Tibial nerve (tissue), 4 donors: ENCODE results near the gene PRUNE2. TPM values are rescaled to one million over a fixed set of nuclear protein-coding genes. Genes with fewer than 3 reads are reported as not detected.

Experiments
- DNase-seq, 2 donors: peaks; one replicate each; pipeline ENCODE4 v3.0.0-alpha.2; 2019; ENCODE audit warnings: low spot score in 2 of 2
- H3K27ac ChIP-seq, 4 donors: fragments of 200-600 bp; sonication (generic) in 3 of 4; one replicate each; pipeline ENCODE4 v1.5.1; 2017 to 2019; ENCODE audit warnings: mild to moderate bottlenecking in 1 of 4
- H3K27me3 ChIP-seq, 2 donors: fragments of 200-600 bp; sonication (generic) in 1 of 2; one replicate each; pipeline versions ENCODE4 v1.5.1 to v1.6.0; 2017 to 2019
- H3K36me3 ChIP-seq, 3 donors: fragments of 200-600 bp; sonication (generic); one replicate each; pipeline ENCODE4 v1.5.1; 2018 to 2019
- H3K4me1 ChIP-seq, 4 donors: fragments of 200-600 bp; sonication (generic) in 3 of 4; one replicate each; pipeline ENCODE4 v1.5.1; 2017 to 2019
- H3K4me3 ChIP-seq, 4 donors: fragments of 200-600 bp; sonication (generic) in 3 of 4; one replicate each; pipeline ENCODE4 v1.5.1; 2017 to 2019; ENCODE audit warnings: mild to moderate bottlenecking in 1 of 4, moderate library complexity in 1 of 4
- H3K9me3 ChIP-seq, 4 donors: fragments of 200-600 bp; sonication (generic) in 3 of 4; one replicate each; pipeline ENCODE4 v1.5.1; 2017 to 2019
- EP300 ChIP-seq, 2 donors: sonication (generic); formaldehyde crosslinking; IDR thresholded peaks; one replicate each; pipeline ENCODE4 v1.6.1; 2017; ENCODE audit warnings: antibody characterized with exemption in 2 of 2, mild to moderate bottlenecking in 1 of 2
- POLR2A ChIP-seq, 2 donors: fragments of 450-650 bp; IDR thresholded peaks; one replicate each; pipeline ENCODE4 v1.6.1; 2017; ENCODE audit warnings: antibody characterized with exemption in 2 of 2, mild to moderate bottlenecking in 2 of 2, moderate library complexity in 2 of 2
- WGBS, 2 donors: methylation state at CpG; one replicate each; pipeline ENCODE4 v1.1.5; 2018; 5-methylcytosine and 5-hydroxymethylcytosine counted together
- total RNA-seq, 4 donors: library from RNA; depleted of rRNA; stranded (reverse); fragments of >200 nt; gene quantifications; one replicate each; pipeline ENCODE4 v1.1.0, GENCODE V29; 2016
- TF ChIP-seq, protein P1 (sequence below), 5 experiments: fragments of 200-600 bp in 3 of 5; fragments of 450-650 bp in 2 of 5; sonication (generic) in 3 of 5; IDR thresholded peaks; one replicate each; pipeline ENCODE4 v1.5.1; 2016 to 2019; ENCODE audit warnings: antibody characterized with exemption in 5 of 5, mild to moderate bottlenecking in 3 of 5, moderate library complexity in 2 of 5

PRUNE2 gene
- total RNA-seq, 4 donors from 2014 or later: 23.2 to 50.4 (median 24.2) TPM

DNA sequence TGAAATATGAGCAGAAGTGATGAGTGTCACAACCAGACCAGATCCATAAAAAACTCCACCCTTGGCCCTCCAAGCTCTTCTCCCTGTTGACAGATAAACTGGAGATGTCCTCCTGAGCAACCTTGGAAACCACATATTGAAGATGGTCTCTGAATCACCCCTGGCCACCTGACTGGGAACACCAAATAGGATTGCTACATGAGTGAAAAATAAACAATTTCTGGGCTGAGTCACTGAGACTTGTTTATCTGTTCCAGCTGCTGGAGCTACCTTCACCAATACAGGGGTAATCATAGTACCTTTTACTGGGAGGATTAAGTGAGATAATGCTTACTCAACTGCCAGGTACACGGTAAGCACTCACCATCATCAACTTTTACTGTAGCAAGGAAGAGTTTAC lies 88.4 kb downstream of the PRUNE2 start:
- Histone ChIP-seq H3K27ac (peak overlapping the region in 2 of 4 donors; percentile 32 to 40), H3K4me3 (no peak overlapping the region), H3K36me3 (no peaks in the 10 kb centered on the region), H3K27me3 (no peaks in the 10 kb centered on the region), H3K4me1 (peaks cover 0 to 5% (median 2%) of the 10 kb centered on the region in 4 donors), H3K9me3 (no peaks in the 10 kb centered on the region)
- TF ChIP-seq POLR2A (IDR thresholded peaks at IDR 0.05) (no peak), EP300 (IDR thresholded peaks at IDR 0.05) (no peak)
- TF ChIP-seq, protein P1, sequence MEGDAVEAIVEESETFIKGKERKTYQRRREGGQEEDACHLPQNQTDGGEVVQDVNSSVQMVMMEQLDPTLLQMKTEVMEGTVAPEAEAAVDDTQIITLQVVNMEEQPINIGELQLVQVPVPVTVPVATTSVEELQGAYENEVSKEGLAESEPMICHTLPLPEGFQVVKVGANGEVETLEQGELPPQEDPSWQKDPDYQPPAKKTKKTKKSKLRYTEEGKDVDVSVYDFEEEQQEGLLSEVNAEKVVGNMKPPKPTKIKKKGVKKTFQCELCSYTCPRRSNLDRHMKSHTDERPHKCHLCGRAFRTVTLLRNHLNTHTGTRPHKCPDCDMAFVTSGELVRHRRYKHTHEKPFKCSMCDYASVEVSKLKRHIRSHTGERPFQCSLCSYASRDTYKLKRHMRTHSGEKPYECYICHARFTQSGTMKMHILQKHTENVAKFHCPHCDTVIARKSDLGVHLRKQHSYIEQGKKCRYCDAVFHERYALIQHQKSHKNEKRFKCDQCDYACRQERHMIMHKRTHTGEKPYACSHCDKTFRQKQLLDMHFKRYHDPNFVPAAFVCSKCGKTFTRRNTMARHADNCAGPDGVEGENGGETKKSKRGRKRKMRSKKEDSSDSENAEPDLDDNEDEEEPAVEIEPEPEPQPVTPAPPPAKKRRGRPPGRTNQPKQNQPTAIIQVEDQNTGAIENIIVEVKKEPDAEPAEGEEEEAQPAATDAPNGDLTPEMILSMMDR (IDR thresholded peaks at IDR 0.05): no peak
- DNase-seq: no peak
- WGBS, 2 donors: 93 to 96% methylated on average over 1 of the region's 1 CpG

DNA sequence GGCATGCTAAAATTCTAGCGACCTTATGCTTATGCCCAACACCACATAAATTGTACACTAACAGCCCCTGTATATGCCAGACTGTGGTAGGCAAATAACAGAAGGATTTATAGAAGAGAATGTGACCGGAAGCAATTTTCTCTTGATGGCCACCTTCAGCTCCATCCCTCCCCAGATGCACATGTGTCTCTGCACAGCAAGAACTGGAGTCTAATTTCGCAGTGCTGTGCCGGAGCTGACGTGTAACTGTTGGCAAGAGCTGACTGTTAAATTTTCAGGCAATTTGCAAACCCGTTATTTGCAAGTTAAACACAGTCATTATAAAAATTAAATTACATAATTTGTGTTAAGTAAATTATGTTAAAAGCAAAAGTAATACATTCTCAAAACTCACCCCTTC lies 93.3 kb downstream of the PRUNE2 start:
- Histone ChIP-seq H3K27ac (no peak overlapping the region), H3K27me3 (peaks cover 0 to 2% of the 10 kb centered on the region in 2 donors), H3K4me1 (no peaks in the 10 kb centered on the region), H3K9me3 (no peaks in the 10 kb centered on the region), H3K4me3 (no peak overlapping the region), H3K36me3 (no peaks in the 10 kb centered on the region)
- TF ChIP-seq POLR2A (IDR thresholded peaks at IDR 0.05) (no peak), EP300 (IDR thresholded peaks at IDR 0.05) (no peak)
- TF ChIP-seq, protein P1 (IDR thresholded peaks at IDR 0.05): no peak
- no peak for DNase-seq
- 79 to 85% methylated on average over 6 of the region's 6 CpGs for WGBS, 2 donors

DNA sequence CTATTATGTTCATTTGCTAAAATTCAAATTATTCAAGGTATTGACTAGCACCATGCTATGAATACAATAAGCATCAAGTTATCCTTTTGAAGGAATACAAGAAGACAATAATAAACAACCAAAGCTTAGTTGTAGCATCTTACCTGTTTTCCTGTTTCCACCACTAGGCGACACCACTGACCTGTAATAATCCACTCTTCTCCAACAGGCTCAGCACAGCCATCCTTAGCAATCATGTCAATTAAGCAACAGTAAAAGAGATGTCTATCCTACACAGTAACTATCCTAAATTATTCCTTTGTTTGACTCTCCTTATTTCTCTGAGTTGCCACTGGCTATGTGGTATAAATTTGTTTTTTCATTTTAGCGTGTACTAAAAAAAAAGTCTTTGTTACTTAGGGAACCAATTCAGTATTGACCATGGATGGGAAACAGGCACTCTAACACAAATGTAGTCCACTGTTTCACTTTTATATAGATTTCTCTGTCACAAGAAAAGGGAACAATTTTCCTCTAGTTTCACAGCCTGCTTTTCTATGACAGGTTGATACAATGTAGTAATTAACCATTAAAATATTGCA lies 95.4 kb downstream of the PRUNE2 start:
- Histone ChIP-seq H3K4me3 (no peak overlapping the region), H3K4me1 (no peaks in the 10 kb centered on the region), H3K36me3 (no peaks in the 10 kb centered on the region), H3K27ac (no peak overlapping the region), H3K9me3 (no peaks in the 10 kb centered on the region), H3K27me3 (peaks cover 0 to 2% of the 10 kb centered on the region in 2 donors)
- 21 to 23% methylated on average over 2 of the region's 2 CpGs for WGBS, 2 donors
- peak in 1 of 2 donors; percentile 59 for DNase-seq
- TF ChIP-seq, protein P1 (IDR thresholded peaks at IDR 0.05): peak; percentile 49 to 84 (median 70)
- TF ChIP-seq POLR2A (IDR thresholded peaks at IDR 0.05) (no peak), EP300 (IDR thresholded peaks at IDR 0.05) (no peak)

DNA sequence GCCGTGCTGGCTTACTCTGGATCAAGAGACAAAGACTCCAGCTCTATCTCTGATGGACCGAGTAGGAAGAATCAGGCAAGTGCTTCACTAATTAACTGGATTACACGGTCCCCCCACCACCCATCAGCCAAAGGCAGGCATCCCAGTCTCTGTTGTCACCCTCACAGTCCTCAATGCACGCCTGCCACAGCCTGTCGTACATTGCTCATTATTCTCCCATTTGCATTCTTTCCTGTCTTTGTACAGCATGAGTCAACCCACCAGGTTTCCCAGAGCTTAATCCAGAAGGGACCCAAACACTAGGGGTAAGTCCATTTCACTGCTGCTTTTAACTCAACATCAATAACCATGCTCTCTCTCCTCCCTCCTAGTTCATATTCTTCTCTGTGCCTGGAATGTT lies 97.3 kb downstream of the PRUNE2 start:
- Histone ChIP-seq H3K4me1 (no peaks in the 10 kb centered on the region), H3K4me3 (no peak overlapping the region), H3K9me3 (no peaks in the 10 kb centered on the region), H3K27me3 (peaks cover 0 to 2% of the 10 kb centered on the region in 2 donors), H3K36me3 (no peaks in the 10 kb centered on the region), H3K27ac (no peak overlapping the region)
- TF ChIP-seq, protein P1 (IDR thresholded peaks at IDR 0.05): no peak
- no peak for TF ChIP-seq EP300 (IDR thresholded peaks at IDR 0.05)
- no peak for TF ChIP-seq POLR2A (IDR thresholded peaks at IDR 0.05)
- DNase-seq: no peak
- WGBS, 2 donors: 51 to 57% methylated on average over 5 of the region's 5 CpGs

DNA sequence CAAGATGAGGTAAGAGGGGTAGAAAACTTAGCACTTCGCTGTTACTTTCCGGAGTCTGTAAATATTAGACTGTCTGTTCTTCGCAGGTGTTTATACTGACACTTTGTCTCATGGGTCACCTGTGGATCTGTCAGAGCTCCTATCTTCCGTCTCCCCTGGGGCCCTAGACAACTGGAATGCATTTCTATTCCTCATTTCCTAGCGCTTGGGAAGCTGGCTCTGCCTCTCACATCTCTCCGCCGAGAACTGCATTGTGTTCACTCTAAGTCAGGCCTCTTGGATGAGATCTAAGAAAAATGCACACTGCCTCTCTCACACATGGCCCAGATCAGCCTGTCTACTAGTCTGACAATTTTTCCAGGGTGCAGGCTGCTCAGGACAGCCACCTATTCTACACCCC lies 102.2 kb downstream of the PRUNE2 start:
- 91 to 92% methylated on average over 7 of the region's 7 CpGs for WGBS, 2 donors

More for the DNA sequence above, 102.2 kb downstream of the PRUNE2 start:
- H3K4me1 ChIP-seq: no peaks in the 10 kb centered on the region
- TF ChIP-seq, protein P1 (IDR thresholded peaks at IDR 0.05): no peak
- TF ChIP-seq POLR2A (IDR thresholded peaks at IDR 0.05): no peak
- no peak overlapping the region for H3K4me3 ChIP-seq
- H3K9me3 ChIP-seq: no peaks in the 10 kb centered on the region
- DNase-seq: no peak
- no peak overlapping the region for H3K27ac ChIP-seq
- no peaks in the 10 kb centered on the region for H3K36me3 ChIP-seq
- H3K27me3 ChIP-seq: no peaks in the 10 kb centered on the region
